Fibroblast of pulmonary artery (primary cell): Measurements from ENCODE around the gene TMBIM6.

Experiments
- DNase-seq: peaks from one replicate; pipeline ENCODE4 v3.0.0-alpha.2; 2010; ENCODE audit warnings: low read depth
- H3K4me3 ChIP-seq: replicated peaks from 2 replicates; pipeline ENCODE4 v1.5.1; 2011; ENCODE audit warnings: low read depth, mild to moderate bottlenecking, control low read depth, low read length, moderate library complexity
- CTCF ChIP-seq: IDR thresholded peaks from 2 replicates; pipeline ENCODE4 v1.5.1; 2011; ENCODE audit warnings: mild to moderate bottlenecking, control low read depth, low read length, inconsistent platforms; ENCODE audit errors: missing control alignments

The TMBIM6 gene

GRCh38 chr12:49811136-49811535 is 69.8 kb downstream of the TMBIM6 start:
- no peak overlapping the region for H3K4me3 ChIP-seq
- no peak for DNase-seq
- TF ChIP-seq CTCF: no peak

DNA sequence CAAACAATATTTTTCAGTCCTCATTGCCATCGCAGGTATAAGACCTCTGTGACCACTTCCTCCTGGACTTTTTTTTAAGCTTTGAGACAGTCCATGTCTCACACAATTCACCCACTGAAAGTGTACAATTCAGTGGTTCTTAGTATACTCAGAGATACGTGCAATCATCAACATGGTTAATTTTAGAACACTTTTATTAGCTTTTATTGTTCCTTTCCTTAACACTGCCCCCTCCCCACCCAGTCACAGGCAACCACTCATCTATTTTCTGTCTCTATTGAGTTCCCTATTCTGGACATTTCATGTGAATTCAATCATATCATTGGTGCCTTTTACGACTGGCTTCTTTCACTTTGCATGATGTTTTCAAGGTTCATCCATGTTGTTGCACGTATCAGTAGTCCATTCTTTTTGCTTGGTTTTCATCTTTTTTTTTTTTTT is 70.6 kb downstream of the TMBIM6 start:
- H3K4me3 ChIP-seq: no peak overlapping the region
- TF ChIP-seq CTCF: no peak
- DNase-seq: no peak

GRCh38 chr12:49813131-49813530 is 71.8 kb downstream of the TMBIM6 start:
- H3K4me3 ChIP-seq: no peak overlapping the region
- DNase-seq: no peak
- TF ChIP-seq CTCF: no peak
